Adrenal gland (tissue), 12 donors: Measurements from ENCODE around the gene MKLN1. TPM values are rescaled to one million over a fixed set of nuclear protein-coding genes. Genes with fewer than 3 reads are reported as not detected.
"Not testable (repeated sequence)": the region's sequence is repeated elsewhere in the genome, so short reads cannot be mapped to it uniquely, and the experiment has no call there.

Experiments used
- DNase-seq, 7 donors: peaks; one replicate each; pipeline ENCODE4 v3.0.0-alpha.2; 2019 to 2020
- H3K27ac ChIP-seq, 5 donors: fragments of 200-600 bp; sonication (generic) in 4 of 5; 1 replicate in 3 of 5; 2 replicates in 2 of 5; pipeline versions ENCODE4 v1.5.1 to v1.8.0; 2016 to 2020; ENCODE audit warnings: mild to moderate bottlenecking in 1 of 5
- H3K27me3 ChIP-seq: fragments of 200-600 bp; 2 replicates; pipeline ENCODE4 v1.8.0; 2021
- H3K36me3 ChIP-seq, 2 donors: fragments of 200-600 bp; replicated peaks in 1 of 2; 1 replicate in 1 of 2; 2 replicates in 1 of 2; pipeline versions ENCODE4 v1.5.1 to v1.8.0; 2018 to 2022
- H3K4me1 ChIP-seq, 2 donors: fragments of 200-600 bp; replicated peaks in 1 of 2; 1 replicate in 1 of 2; 2 replicates in 1 of 2; pipeline versions ENCODE4 v1.5.1 to v1.8.0; 2018 to 2021
- H3K4me3 ChIP-seq, 4 donors: fragments of 200-600 bp; sonication (generic) in 3 of 4; one replicate each; pipeline ENCODE4 v1.5.1; 2016 to 2018
- H3K9me3 ChIP-seq, 3 donors: fragments of 200-600 bp; sonication (generic) in 1 of 3; replicated peaks in 1 of 3; 1 replicate in 2 of 3; 2 replicates in 1 of 3; pipeline versions ENCODE4 v1.5.1 to v1.8.0; 2016 to 2021
- CTCF ChIP-seq, 6 experiments: fragments of 450-650 bp in 4 of 6; fragments of 200-600 bp in 2 of 6; sonication (generic) in 1 of 6; IDR thresholded peaks; 1 replicate in 5 of 6; 2 replicates in 1 of 6; pipeline versions ENCODE4 v1.5.1 to v1.8.0; 2016 to 2021; ENCODE audit warnings: antibody characterized with exemption in 6 of 6, mild to moderate bottlenecking in 2 of 6, moderate library complexity in 1 of 6
- POLR2A ChIP-seq, 2 donors: fragments of 450-650 bp; IDR thresholded peaks; one replicate each; pipeline ENCODE4 v1.6.1; 2017; ENCODE audit warnings: antibody characterized with exemption in 2 of 2, mild to moderate bottlenecking in 2 of 2, moderate library complexity in 1 of 2
- WGBS, 4 donors: extraction: QIAGEN DNeasy Blood & Tissue Kit in 2 of 4; methylation state at CpG; one replicate each; pipeline versions ENCODE4 v1.1.5 to v1.1.7; 2013 to 2017; 5-methylcytosine and 5-hydroxymethylcytosine counted together
- intact Hi-C, 2 donors: fragments of 100-400 bp; cut with DNase I; formaldehyde crosslinking; loops; one replicate each; pipeline versions ENCODE4 v1.14.1 to v1.15.0; 2022 to 2023
- polyA plus RNA-seq, 3 donors: library from polyadenylated mRNA; stranded (reverse); fragments of 200-250 nt in 2 of 3; fragments of 350-450 nt in 1 of 3; fragmentation: Illumina TruSeq in 1 of 3; extraction: RNeasy Lipid Tissue Mini Kit (QIAGEN cat#74804) in 1 of 3; gene quantifications; one replicate each; pipeline ENCODE4 v1.2.3, GENCODE V29; 2013 to 2014
- total RNA-seq, 9 donors: library from RNA; depleted of rRNA in 4 of 9; stranded (reverse); fragments of >200 nt in 4 of 9; fragments of 120-200 nt in 1 of 9; fragmentation: NEBNext Ultra II Directional in 1 of 9; extraction: Animal tissue kit (Norgen Biotek cat#: 25700) in 1 of 9; gene quantifications; one replicate each; pipeline versions ENCODE4 v1.1.0 to v1.2.4, GENCODE V29; 2013 to 2023
- donor health status: healthy with polysubstance abuse.
- donor health status: Bipolar disorder and iron deficiency.
- donor health status: DM: yes; HTN: yes; CAD: no.
- donor health status: DM: no; HTN: no; CAD: no.
- donor health status: DM: no; HTN: no; CAD: no.
- donor health status: DM: yes; HTN: yes; CAD: no.

The MKLN1 gene
- total and polyA plus RNA-seq, 12 donors, result 20.7 to 81.2 (median 55.2) TPM

GRCh38 chr7:131503639-131504038, 176.0 kb downstream of the MKLN1 start:
- Histone ChIP-seq H3K36me3 (no peaks in the 10 kb centered on the region), H3K27ac (peak overlapping the region in 3 of 5 donors; percentile 68 to 72 (median 72)), H3K4me3 (no peak overlapping the region), H3K27me3 (no peaks in the 10 kb centered on the region), H3K4me1 (peaks cover 15 to 25% of the 10 kb centered on the region in 2 donors), H3K9me3 (no peaks in the 10 kb centered on the region)
- 25 to 57% (median 37%) methylated on average over 6 of the region's 6 CpGs for WGBS, 4 donors
- no peak for TF ChIP-seq POLR2A (IDR thresholded peaks at IDR 0.05)
- TF ChIP-seq CTCF (IDR thresholded peaks at IDR 0.05), result no peak
- DNase-seq, result peak in 1 of 7 donors; percentile 41
- intact Hi-C loops, result no loop called here

DNA sequence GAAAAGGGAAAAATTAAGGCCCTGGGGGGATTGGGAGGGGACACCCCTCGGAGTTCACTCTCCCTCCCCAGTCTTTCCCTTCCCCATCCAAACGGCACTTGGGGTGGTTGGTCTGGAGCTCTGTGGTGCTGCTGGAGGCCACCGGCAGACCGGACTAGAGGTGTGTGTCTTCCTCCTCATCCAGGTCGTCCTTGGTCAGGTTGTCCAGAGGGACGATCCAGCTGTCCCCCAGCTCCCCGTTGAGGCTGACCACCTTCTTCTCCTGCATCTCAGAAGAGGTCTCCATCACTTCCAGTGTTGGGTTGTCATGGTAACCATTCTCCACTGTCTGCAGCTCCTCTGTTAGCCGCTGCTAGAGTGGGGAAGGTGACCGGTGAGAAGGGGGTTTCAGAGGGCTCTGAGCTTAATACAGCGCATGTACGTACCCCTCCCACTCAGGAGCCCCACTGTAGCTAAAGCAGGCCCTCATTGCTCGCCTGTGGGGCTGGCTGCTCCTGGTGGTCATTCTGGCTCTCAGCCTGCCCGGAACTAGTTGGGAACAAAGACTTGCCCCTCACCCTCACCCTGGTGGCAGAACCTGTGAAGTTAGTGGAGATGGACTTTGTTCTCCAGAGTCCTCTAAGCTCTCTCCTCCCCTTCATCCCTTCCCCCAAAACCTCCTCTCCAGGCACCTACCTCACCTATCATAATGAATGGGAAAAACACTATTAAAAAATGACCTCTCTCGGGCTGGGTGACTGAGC, 176.7 kb downstream of the MKLN1 start:
- Histone ChIP-seq H3K27ac (peak overlapping the region in 2 of 5 donors; percentile 72), H3K4me1 (peaks cover 15 to 25% of the 10 kb centered on the region in 2 donors), H3K36me3 (no peaks in the 10 kb centered on the region), H3K4me3 (no peak overlapping the region), H3K27me3 (no peaks in the 10 kb centered on the region), H3K9me3 (no peaks in the 10 kb centered on the region)
- DNase-seq, result no peak
- intact Hi-C loops, result no loop called here
- WGBS, 4 donors, result 82 to 89% (median 88%) methylated on average over 12 to 14 of the region's 14 CpGs
- TF ChIP-seq CTCF (IDR thresholded peaks at IDR 0.05), result no peak
- TF ChIP-seq POLR2A (IDR thresholded peaks at IDR 0.05), result no peak

- not testable (repeated sequence) for H3K36me3 ChIP-seq, DNase-seq, H3K9me3 ChIP-seq, H3K4me3 ChIP-seq, H3K27me3 ChIP-seq, H3K27ac ChIP-seq
- WGBS, 4 donors, result 71 to 87% (median 87%) methylated on average over 8 of the region's 8 CpGs
- peaks cover 15 to 25% of the 10 kb centered on the region in 2 donors for H3K4me1 ChIP-seq
- intact Hi-C loops, result loop anchor here (5.0 kb wide), 1 partner anchor 147 kb away; no protein-coding TSS in a partner anchor
Measured at GRCh38 chr7:131505037-131505620, 177.5 kb downstream of the MKLN1 start.

DNA sequence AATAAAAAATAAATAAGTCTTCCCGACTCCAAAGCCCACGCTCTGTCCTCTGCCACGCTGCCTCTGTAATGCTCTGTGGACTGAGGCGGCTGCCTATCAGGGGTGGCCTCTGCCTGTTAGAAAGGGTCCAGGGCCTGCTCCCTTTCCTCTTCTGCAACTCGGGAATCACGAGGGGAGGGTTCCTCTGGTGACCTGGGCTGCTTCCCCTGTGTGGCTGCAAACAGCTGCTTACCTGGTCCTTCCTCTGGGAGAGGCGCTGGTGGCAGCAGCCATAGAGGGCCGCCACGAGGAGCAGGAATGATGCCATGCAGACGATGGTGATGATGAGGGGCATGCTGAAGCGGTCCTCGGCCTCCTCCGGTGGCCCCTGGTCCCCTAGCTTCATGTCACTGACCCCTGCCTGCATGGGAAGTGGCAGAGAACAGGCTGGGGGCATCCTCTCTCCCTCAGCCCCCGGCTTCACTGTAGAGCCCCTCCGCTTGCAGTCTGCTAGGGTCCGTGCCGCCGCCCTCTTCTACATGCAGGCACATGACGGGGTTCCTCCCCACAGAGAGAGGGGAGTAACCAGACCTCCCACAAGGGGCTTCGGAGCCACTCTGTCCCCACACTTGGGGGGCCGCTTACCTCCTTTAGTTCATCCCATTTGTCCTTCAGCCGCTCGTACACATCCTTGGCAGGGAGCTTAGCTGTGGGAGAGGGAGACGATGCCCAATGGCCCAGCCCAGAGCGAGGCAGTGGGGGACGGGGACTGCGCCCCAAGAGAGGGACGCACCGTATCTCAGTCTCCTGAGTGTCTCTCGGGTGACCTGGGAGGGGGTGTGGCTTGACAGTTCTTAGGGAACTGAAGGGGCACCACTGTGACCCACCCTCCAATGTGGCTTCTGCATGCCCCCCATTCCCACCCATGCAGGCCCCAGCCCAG, 178.2 kb downstream of the MKLN1 start:
- no peaks in the 10 kb centered on the region for H3K9me3 ChIP-seq
- no peaks in the 10 kb centered on the region for H3K27me3 ChIP-seq
- H3K27ac ChIP-seq, result no peak overlapping the region
- TF ChIP-seq POLR2A (IDR thresholded peaks at IDR 0.05) (no peak), CTCF (IDR thresholded peaks at IDR 0.05) (no peak)
- H3K4me3 ChIP-seq, result no peak overlapping the region
- no peaks in the 10 kb centered on the region for H3K36me3 ChIP-seq
- DNase-seq, result no peak
- H3K4me1 ChIP-seq, result peaks cover 15 to 25% of the 10 kb centered on the region in 2 donors
- 80 to 87% (median 82%) methylated on average over 22 to 30 of the region's 30 CpGs for WGBS, 4 donors
- intact Hi-C loops, result loop anchor here (5.0 kb wide), 1 partner anchor 146 kb away; no protein-coding TSS in a partner anchor
